ENCODE results near the gene FAM171A2.
A peak's percentile ranks its signal among the peaks of the same experiment; 100 is the strongest.

The FAM171A2 gene

GRCh38 chr17:44323359-44324091 lies 40.1 kb downstream of the FAM171A2 start:
- no peak for DNase-seq (ENCODE audit: low read depth in 2 of 2)

- no peak for DNase-seq (ENCODE audit: low read depth in 2 of 2)
Observed at GRCh38 chr17:44322236-44322895, 41.3 kb downstream of the FAM171A2 start.

GRCh38 chr17:44321246-44322120 lies 42.2 kb downstream of the FAM171A2 start:
- DNase-seq (ENCODE audit: low read depth in 2 of 2): no peak

- no peak for DNase-seq (ENCODE audit: low read depth in 2 of 2)
Observed at GRCh38 chr17:44320066-44320465, 43.6 kb downstream of the FAM171A2 start.

- no peak for DNase-seq (ENCODE audit: low read depth in 2 of 2)
Observed at GRCh38 chr17:44318077-44318892, 45.4 kb downstream of the FAM171A2 start.

- no peak for DNase-seq (ENCODE audit: low read depth in 2 of 2)
Observed at GRCh38 chr17:44317545-44317944, 46.1 kb downstream of the FAM171A2 start.

GRCh38 chr17:44315760-44316731 lies 47.6 kb downstream of the FAM171A2 start:
- DNase-seq (ENCODE audit: low read depth in 2 of 2): no peak

- no peak for DNase-seq (ENCODE audit: low read depth in 2 of 2)
Observed at GRCh38 chr17:44314869-44315661, 48.6 kb downstream of the FAM171A2 start.

- no peak for DNase-seq (ENCODE audit: low read depth in 2 of 2)
Observed at GRCh38 chr17:44314524-44314868, 49.2 kb downstream of the FAM171A2 start.

- DNase-seq (ENCODE audit: low read depth in 2 of 2): no peak
Observed at GRCh38 chr17:44314031-44314430, 49.6 kb downstream of the FAM171A2 start.

GRCh38 chr17:44312396-44313104 lies 51.1 kb downstream of the FAM171A2 start:
- no peak for DNase-seq (ENCODE audit: low read depth in 2 of 2)

- no peak for DNase-seq (ENCODE audit: low read depth in 2 of 2)
Observed at GRCh38 chr17:44311562-44312181, 52.0 kb downstream of the FAM171A2 start.

GRCh38 chr17:44310609-44311376 lies 52.9 kb downstream of the FAM171A2 start:
- no peak for DNase-seq (ENCODE audit: low read depth in 2 of 2)

GRCh38 chr17:44310188-44310587 lies 53.5 kb downstream of the FAM171A2 start:
- DNase-seq (ENCODE audit: low read depth in 2 of 2): no peak

GRCh38 chr17:44309472-44309871 lies 54.2 kb downstream of the FAM171A2 start:
- no peak for DNase-seq (ENCODE audit: low read depth in 2 of 2)

- DNase-seq (ENCODE audit: low read depth in 2 of 2): no peak
Observed at GRCh38 chr17:44308865-44309264, 54.8 kb downstream of the FAM171A2 start.

- peak; percentile 65 to 77 for DNase-seq (ENCODE audit: low read depth in 2 of 2)
Observed at GRCh38 chr17:44308320-44308818, 55.3 kb downstream of the FAM171A2 start, which contains the start of gene RUNDC3A. Gene RUNDC3A (plus strand): TSS chr17:44308601. CDS start chr17:44308833, 232 bp downstream.
